Neural cell (in vitro differentiated cells): ENCODE data around the gene ERBB4. TPM values are rescaled to one million over a fixed set of nuclear protein-coding genes. Genes with fewer than 3 reads are reported as not detected.

ENCODE experiments used
- H2AFZ ChIP-seq: fragments of 200-600, 300-800 bp; sonication (generic), shearing (Covaris generic); 2 replicates; pipeline ENCODE4 v1.6.0; 2014; ENCODE audit warnings: low read depth, mild to moderate bottlenecking, antibody characterized with exemption, low read length, moderate library complexity
- H3F3A ChIP-seq: fragments of 200-600 bp; shearing (Covaris generic); 2 replicates; pipeline ENCODE4 v1.6.1; 2016; ENCODE audit warnings: mild to moderate bottlenecking, moderate library complexity, mixed read lengths, antibody characterized with exemption, low read length; ENCODE audit not compliant: insufficient read depth, poor library complexity, severe bottlenecking
- H3K27ac ChIP-seq: fragments of 200-600, 300-800 bp; sonication (generic), shearing (Covaris generic); 2 replicates; pipeline ENCODE4 v1.5.1; 2014; ENCODE audit warnings: mild to moderate bottlenecking, low read length, moderate library complexity
- H3K27me3 ChIP-seq: fragments of 300-800, 200-600 bp; sonication (generic), shearing (Covaris generic); 2 replicates; pipeline ENCODE4 v1.6.0; 2014; ENCODE audit warnings: mild to moderate bottlenecking, low read depth, low read length, moderate library complexity; ENCODE audit not compliant: insufficient read depth
- H3K36me3 ChIP-seq: fragments of 300-800, 200-600 bp; sonication (generic), shearing (Covaris generic); 2 replicates; pipeline ENCODE4 v1.5.1; 2014; ENCODE audit warnings: mild to moderate bottlenecking, antibody characterized with exemption, low read length, moderate library complexity; ENCODE audit not compliant: insufficient read depth
- H3K4me2 ChIP-seq: fragments of 300-800, 200-600 bp; sonication (generic), shearing (Covaris generic); 2 replicates; pipeline ENCODE4 v1.6.0; 2014; ENCODE audit warnings: mild to moderate bottlenecking, low read length
- H3K4me3 ChIP-seq: fragments of 300-800, 200-600 bp; sonication (generic), shearing (Covaris generic); 2 replicates; pipeline ENCODE4 v1.5.1; 2014; ENCODE audit warnings: mild to moderate bottlenecking, low read length, moderate library complexity
- H3K79me2 ChIP-seq: fragments of 200-600 bp; shearing (Covaris generic); replicated peaks from 2 replicates; pipeline ENCODE4 v1.6.0; 2014; ENCODE audit warnings: mild to moderate bottlenecking, low read length, moderate library complexity; ENCODE audit not compliant: insufficient read depth
- H3K9ac ChIP-seq: fragments of 300-800, 200-600 bp; sonication (generic), shearing (Covaris generic); 2 replicates; pipeline ENCODE4 v1.6.1; 2016; ENCODE audit warnings: mild to moderate bottlenecking, low read length, mixed read lengths
- H3K9me2 ChIP-seq: fragments of 200-600 bp; shearing (Covaris generic); 2 replicates; pipeline ENCODE4 v1.6.1; 2016; ENCODE audit warnings: mild to moderate bottlenecking, low read length, mixed read lengths; ENCODE audit not compliant: insufficient read depth
- H3K9me3 ChIP-seq: fragments of 200-600, 300-800 bp; sonication (generic), shearing (Covaris generic); 2 replicates; pipeline ENCODE4 v1.6.1; 2016; ENCODE audit warnings: mild to moderate bottlenecking, mixed run types, low read length, moderate library complexity, mixed read lengths
- H4K20me1 ChIP-seq: fragments of 200-600 bp; shearing (Covaris generic); 2 replicates; pipeline ENCODE4 v1.6.1; 2016; ENCODE audit warnings: mild to moderate bottlenecking, mixed run types; ENCODE audit not compliant: insufficient read depth
- EP300 ChIP-seq: fragments of 450-650 bp; conservative IDR thresholded peaks from 2 replicates; pipeline ENCODE4 v1.6.1; 2014; ENCODE audit warnings: antibody characterized with exemption, mild to moderate bottlenecking, moderate library complexity; ENCODE audit not compliant: poor library complexity, severe bottlenecking
- EZH2 ChIP-seq: fragments of 200-600, 300-800 bp; shearing (Covaris generic), sonication (generic); IDR thresholded peaks from 2 replicates; pipeline ENCODE4 v1.6.1; 2014; ENCODE audit warnings: antibody characterized with exemption, low read length, borderline replicate concordance, mild to moderate bottlenecking; ENCODE audit not compliant: insufficient read depth, poor library complexity, severe bottlenecking
- MXI1 ChIP-seq: fragments of 450-650 bp; conservative IDR thresholded peaks from 2 replicates; pipeline ENCODE4 v1.6.1; 2014; ENCODE audit warnings: antibody characterized with exemption, mild to moderate bottlenecking; ENCODE audit not compliant: poor library complexity, severe bottlenecking
- POLR2AphosphoS5 ChIP-seq: IDR thresholded peaks from 2 replicates; pipeline ENCODE4 v1.6.1; 2012
- RAD21 ChIP-seq: fragments of 450-650 bp; conservative IDR thresholded peaks from 2 replicates; pipeline ENCODE4 v1.6.1; 2014; ENCODE audit warnings: antibody characterized with exemption, mild to moderate bottlenecking, moderate library complexity
- SMC3 ChIP-seq: fragments of 450-650 bp; conservative IDR thresholded peaks from 2 replicates; pipeline ENCODE4 v1.6.1; 2014; ENCODE audit warnings: antibody characterized with exemption, mild to moderate bottlenecking, moderate library complexity; ENCODE audit not compliant: poor library complexity
- TAF1 ChIP-seq: IDR thresholded peaks from 2 replicates; pipeline ENCODE4 v1.6.1; 2012; ENCODE audit warnings: low read depth
- polyA plus RNA-seq: library from polyadenylated mRNA; depleted of rRNA; stranded (reverse); fragments of >200 nt; gene quantifications from 2 replicates; pipeline ENCODE4 v1.2.3, GENCODE V29; 2014
- TF ChIP-seq, protein P1 (sequence below): fragments of 450-650 bp; IDR thresholded peaks from 2 replicates; pipeline ENCODE4 v1.5.1; 2014; ENCODE audit warnings: antibody characterized with exemption, mild to moderate bottlenecking, moderate library complexity; ENCODE audit not compliant: poor library complexity, severe bottlenecking
- TF ChIP-seq, protein P2 (sequence below): IDR thresholded peaks from 2 replicates; pipeline ENCODE4 v1.6.1; 2012; ENCODE audit warnings: borderline replicate concordance

ERBB4 gene
- polyA plus RNA-seq, 1 donor from 2014 or later, result 0.69 TPM

DNA sequence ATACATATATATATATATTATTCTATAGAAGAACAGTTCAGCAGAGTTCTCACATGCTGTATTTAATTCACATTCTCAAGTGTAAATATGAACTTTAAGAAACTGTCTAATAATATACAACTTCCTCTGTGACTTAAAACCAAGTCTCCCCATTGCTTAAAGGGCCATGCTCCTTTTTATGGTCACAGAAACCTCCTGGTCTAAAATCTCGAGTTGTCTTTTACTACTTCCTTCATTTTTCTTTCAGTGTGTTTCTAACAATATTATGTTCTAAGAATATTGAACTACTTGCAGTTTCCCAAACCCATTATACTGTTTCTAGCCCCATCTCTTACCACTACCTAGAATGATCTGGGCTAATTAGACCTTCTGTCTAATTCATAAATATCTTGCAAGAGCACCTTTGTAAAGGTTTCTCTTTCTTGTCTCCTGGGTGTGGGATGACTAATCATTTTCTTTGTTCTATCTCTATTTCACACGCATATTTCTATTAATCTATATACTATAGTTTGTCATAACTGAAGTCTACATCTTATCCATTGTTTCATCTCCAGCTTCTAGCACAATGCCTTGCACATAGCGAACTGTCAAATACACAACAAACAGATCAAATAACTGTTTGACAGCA is 48.8 kb downstream of the ERBB4 start:
- H3K27ac ChIP-seq, result no peak overlapping the region
- TF ChIP-seq TAF1, result no peak
- no peak for TF ChIP-seq RAD21
- TF ChIP-seq SMC3, result no peak
- no peak for TF ChIP-seq EZH2
- no peak for TF ChIP-seq EP300
- TF ChIP-seq, protein P1, sequence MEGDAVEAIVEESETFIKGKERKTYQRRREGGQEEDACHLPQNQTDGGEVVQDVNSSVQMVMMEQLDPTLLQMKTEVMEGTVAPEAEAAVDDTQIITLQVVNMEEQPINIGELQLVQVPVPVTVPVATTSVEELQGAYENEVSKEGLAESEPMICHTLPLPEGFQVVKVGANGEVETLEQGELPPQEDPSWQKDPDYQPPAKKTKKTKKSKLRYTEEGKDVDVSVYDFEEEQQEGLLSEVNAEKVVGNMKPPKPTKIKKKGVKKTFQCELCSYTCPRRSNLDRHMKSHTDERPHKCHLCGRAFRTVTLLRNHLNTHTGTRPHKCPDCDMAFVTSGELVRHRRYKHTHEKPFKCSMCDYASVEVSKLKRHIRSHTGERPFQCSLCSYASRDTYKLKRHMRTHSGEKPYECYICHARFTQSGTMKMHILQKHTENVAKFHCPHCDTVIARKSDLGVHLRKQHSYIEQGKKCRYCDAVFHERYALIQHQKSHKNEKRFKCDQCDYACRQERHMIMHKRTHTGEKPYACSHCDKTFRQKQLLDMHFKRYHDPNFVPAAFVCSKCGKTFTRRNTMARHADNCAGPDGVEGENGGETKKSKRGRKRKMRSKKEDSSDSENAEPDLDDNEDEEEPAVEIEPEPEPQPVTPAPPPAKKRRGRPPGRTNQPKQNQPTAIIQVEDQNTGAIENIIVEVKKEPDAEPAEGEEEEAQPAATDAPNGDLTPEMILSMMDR, result no peak
- TF ChIP-seq, protein P2, sequence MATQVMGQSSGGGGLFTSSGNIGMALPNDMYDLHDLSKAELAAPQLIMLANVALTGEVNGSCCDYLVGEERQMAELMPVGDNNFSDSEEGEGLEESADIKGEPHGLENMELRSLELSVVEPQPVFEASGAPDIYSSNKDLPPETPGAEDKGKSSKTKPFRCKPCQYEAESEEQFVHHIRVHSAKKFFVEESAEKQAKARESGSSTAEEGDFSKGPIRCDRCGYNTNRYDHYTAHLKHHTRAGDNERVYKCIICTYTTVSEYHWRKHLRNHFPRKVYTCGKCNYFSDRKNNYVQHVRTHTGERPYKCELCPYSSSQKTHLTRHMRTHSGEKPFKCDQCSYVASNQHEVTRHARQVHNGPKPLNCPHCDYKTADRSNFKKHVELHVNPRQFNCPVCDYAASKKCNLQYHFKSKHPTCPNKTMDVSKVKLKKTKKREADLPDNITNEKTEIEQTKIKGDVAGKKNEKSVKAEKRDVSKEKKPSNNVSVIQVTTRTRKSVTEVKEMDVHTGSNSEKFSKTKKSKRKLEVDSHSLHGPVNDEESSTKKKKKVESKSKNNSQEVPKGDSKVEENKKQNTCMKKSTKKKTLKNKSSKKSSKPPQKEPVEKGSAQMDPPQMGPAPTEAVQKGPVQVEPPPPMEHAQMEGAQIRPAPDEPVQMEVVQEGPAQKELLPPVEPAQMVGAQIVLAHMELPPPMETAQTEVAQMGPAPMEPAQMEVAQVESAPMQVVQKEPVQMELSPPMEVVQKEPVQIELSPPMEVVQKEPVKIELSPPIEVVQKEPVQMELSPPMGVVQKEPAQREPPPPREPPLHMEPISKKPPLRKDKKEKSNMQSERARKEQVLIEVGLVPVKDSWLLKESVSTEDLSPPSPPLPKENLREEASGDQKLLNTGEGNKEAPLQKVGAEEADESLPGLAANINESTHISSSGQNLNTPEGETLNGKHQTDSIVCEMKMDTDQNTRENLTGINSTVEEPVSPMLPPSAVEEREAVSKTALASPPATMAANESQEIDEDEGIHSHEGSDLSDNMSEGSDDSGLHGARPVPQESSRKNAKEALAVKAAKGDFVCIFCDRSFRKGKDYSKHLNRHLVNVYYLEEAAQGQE, result no peak
- TF ChIP-seq POLR2AphosphoS5, result no peak
- no peak for TF ChIP-seq MXI1
- H3K9ac ChIP-seq, result no peak overlapping the region
- H3K27me3 ChIP-seq, result no peaks in the 10 kb centered on the region
- H3K36me3 ChIP-seq, result no peaks in the 10 kb centered on the region
- H3K79me2 ChIP-seq, result no peaks in the 10 kb centered on the region
- H3F3A ChIP-seq, result no peaks in the 10 kb centered on the region
- H3K9me3 ChIP-seq, result no peaks in the 10 kb centered on the region
- no peak overlapping the region for H3K4me3 ChIP-seq
- H4K20me1 ChIP-seq, result no peaks in the 10 kb centered on the region
- no peak overlapping the region for H3K4me2 ChIP-seq
- no peaks in the 10 kb centered on the region for H3K9me2 ChIP-seq
- no peak overlapping the region for H2AFZ ChIP-seq

DNA sequence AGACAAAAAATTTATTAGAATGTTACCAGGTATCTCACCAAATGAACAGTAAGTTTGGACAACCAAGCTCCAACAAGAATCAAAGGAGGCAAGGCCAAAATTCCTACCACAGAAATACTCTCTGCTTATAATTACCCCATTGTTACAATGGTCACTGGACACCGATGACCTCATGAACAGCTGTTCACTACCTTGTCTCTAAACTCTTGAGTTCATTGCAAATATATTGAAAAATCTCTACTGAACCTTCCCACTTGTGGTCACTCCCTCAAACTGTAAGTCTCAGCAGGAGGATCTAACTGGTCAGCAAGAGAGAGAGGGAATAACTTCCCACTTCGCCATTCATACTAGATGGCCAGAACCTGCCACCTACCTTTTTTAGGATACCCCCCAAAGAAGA is 50.0 kb downstream of the ERBB4 start:
- Histone ChIP-seq H3K9ac (no peak overlapping the region), H3K27me3 (no peaks in the 10 kb centered on the region), H3F3A (no peaks in the 10 kb centered on the region), H2AFZ (no peak overlapping the region), H3K4me2 (no peak overlapping the region), H3K9me2 (no peaks in the 10 kb centered on the region), H4K20me1 (no peaks in the 10 kb centered on the region), H3K4me3 (no peak overlapping the region), H3K9me3 (no peaks in the 10 kb centered on the region), H3K27ac (no peak overlapping the region), H3K36me3 (no peaks in the 10 kb centered on the region), H3K79me2 (no peaks in the 10 kb centered on the region)
- TF ChIP-seq, protein P2, result no peak
- TF ChIP-seq RAD21 (no peak), MXI1 (no peak), SMC3 (no peak), EP300 (no peak), EZH2 (no peak), POLR2AphosphoS5 (no peak), TAF1 (no peak)
- TF ChIP-seq, protein P1, result no peak
